ENCODE measurements around the gene MECR.
A peak's percentile ranks its signal among the peaks of the same experiment; 100 is the strongest.
"Not testable (repeated sequence)": the region's sequence is repeated elsewhere in the genome, so short reads cannot be mapped to it uniquely, and the experiment has no call there.

MECR gene

GRCh38 chr1:29235955-29236711 is 5.4 kb upstream of the MECR start, which contains the start of gene PTPRU:
Gene PTPRU, plus strand, starts transcription at chr1:29236522. Its CDS starts 123 bp downstream, at chr1:29236645.
- Mint-ChIP-seq H3K4me3 (peak within 1 kb of the TSS; percentile 79), H3K36me3 (ENCODE audit: low read depth) (no peaks in the 10 kb centered on the region), H3K9me3 (no peaks in the 10 kb centered on the region), H3K27ac (peak within 1 kb of the TSS; percentile 6), H3K27me3 (peaks cover 62% of the 10 kb centered on the region), H3K4me1 (ENCODE audit: low read depth) (peaks cover 23% of the 10 kb centered on the region)
- intact Hi-C loops (cut with micrococcal nuclease) = loop anchor here (5.0 to 10.0 kb wide), 3 partner anchors 1146 to 1679 kb away; no protein-coding TSS in a partner anchor

GRCh38 chr1:29234881-29235280 is 4.1 kb upstream of the MECR start:
- Mint-ChIP-seq H3K27me3 (peaks cover 52% of the 10 kb centered on the region), H3K4me1 (ENCODE audit: low read depth) (peaks cover 26% of the 10 kb centered on the region)
- not testable (repeated sequence) for H3K27ac Mint-ChIP-seq; H3K9me3 Mint-ChIP-seq; H3K4me3 Mint-ChIP-seq; H3K36me3 Mint-ChIP-seq (ENCODE audit: low read depth)
- intact Hi-C loops (cut with micrococcal nuclease) = loop anchor here (5.0 to 10.0 kb wide), 3 partner anchors 1147 to 1680 kb away; no protein-coding TSS in a partner anchor

DNA sequence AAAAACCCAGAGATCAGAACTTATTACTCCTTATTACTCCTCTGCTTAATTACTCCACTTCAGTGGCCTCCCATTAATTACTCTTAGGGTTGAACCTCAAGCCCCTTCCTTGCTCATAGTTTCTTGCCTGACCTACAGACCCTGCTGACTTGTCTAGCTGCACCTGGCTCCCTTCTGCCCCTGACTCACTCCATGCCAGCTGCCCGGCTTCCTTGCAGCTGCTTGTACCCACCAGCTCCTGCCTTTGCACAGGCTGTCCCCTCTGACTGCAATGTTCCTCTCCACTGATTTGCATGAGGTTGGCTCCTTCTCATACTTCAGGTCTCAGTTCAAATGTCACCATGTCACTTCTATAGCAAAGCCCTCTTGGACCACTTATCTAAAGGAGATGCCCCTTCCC is 3.7 kb upstream of the MECR start:
- Mint-ChIP-seq H3K36me3 (ENCODE audit: low read depth) (peaks cover 6% of the 10 kb centered on the region), H3K9me3 (no peaks in the 10 kb centered on the region), H3K4me3 (no peak overlapping the region), H3K4me1 (ENCODE audit: low read depth) (peaks cover 26% of the 10 kb centered on the region), H3K27me3 (peaks cover 47% of the 10 kb centered on the region), H3K27ac (no peak overlapping the region)
- intact Hi-C loops (cut with micrococcal nuclease) = loop anchor here (10.0 kb wide), 1 partner anchor 1680 kb away; no protein-coding TSS in a partner anchor

GRCh38 chr1:29233693-29234092 is 3.0 kb upstream of the MECR start:
- Mint-ChIP-seq H3K4me1 (ENCODE audit: low read depth) (peaks cover 29% of the 10 kb centered on the region), H3K27ac (no peak overlapping the region), H3K4me3 (no peak overlapping the region), H3K36me3 (ENCODE audit: low read depth) (peaks cover 6% of the 10 kb centered on the region), H3K9me3 (no peaks in the 10 kb centered on the region), H3K27me3 (peaks cover 40% of the 10 kb centered on the region)
- intact Hi-C loops (cut with micrococcal nuclease) = loop anchor here (10.0 kb wide), 1 partner anchor 1681 kb away; no protein-coding TSS in a partner anchor

DNA sequence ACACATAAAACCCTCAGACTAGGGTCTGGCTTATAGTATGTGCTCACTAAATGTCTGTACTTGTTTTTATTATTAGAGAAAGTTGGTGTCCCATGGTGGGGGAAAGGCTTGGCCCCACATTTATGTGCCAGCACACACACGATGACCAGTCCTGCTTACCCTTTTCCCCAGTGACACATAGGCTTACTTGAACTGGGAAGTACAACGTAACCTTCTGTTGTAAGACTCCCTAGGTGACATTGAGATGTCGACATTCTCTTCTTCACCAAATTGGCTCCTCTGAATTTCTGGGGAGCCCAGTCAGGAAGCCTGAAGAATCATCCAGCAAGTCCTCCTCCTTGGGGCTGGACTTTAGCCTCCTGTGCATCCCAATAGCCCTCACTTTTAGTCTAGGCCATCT is 1.7 kb upstream of the MECR start:
- no peak overlapping the region for H3K4me3 Mint-ChIP-seq
- no peak overlapping the region for H3K27ac Mint-ChIP-seq
- H3K4me1 Mint-ChIP-seq (ENCODE audit: low read depth) = peaks cover 21% of the 10 kb centered on the region
- H3K9me3 Mint-ChIP-seq = no peaks in the 10 kb centered on the region
- intact Hi-C loops (cut with micrococcal nuclease) = loop anchor here (10.0 kb wide), 1 partner anchor 1682 kb away; no protein-coding TSS in a partner anchor
- peaks cover 6% of the 10 kb centered on the region for H3K36me3 Mint-ChIP-seq (ENCODE audit: low read depth)
- H3K27me3 Mint-ChIP-seq = peaks cover 31% of the 10 kb centered on the region

GRCh38 chr1:29230204-29230552 is 556 bp downstream of the MECR start:
- peak overlapping the region; percentile 89 for H3K27ac Mint-ChIP-seq
- peak overlapping the region; percentile 88 for H3K4me3 Mint-ChIP-seq
- intact Hi-C loops (cut with micrococcal nuclease) = loop anchor here (10.0 kb wide), 1 partner anchor 1685 kb away; no protein-coding TSS in a partner anchor
- H3K27me3 Mint-ChIP-seq = peaks cover 15% of the 10 kb centered on the region
- peaks cover 11% of the 10 kb centered on the region for H3K4me1 Mint-ChIP-seq (ENCODE audit: low read depth)
- peaks cover 6% of the 10 kb centered on the region for H3K36me3 Mint-ChIP-seq (ENCODE audit: low read depth)
- no peaks in the 10 kb centered on the region for H3K9me3 Mint-ChIP-seq

DNA sequence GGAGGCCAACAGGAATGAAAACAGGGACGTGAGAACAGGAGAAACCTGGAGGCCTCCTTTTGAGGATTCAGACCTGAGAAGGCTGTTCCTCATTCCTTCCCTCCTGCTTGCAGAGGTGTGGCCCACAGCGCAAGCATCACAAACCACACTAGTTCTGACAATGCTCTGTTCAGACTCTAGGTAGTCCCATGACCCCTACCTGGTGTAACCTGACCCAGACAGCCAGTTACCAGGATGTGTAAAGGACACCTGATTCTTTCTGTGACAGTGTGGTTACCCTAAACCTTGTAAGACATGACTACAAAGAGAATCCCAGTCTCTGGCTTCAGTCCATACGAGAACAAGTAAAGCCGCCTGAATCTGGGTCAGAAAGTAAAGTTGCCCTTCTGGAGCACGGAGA is 3.2 kb downstream of the MECR start:
- H3K27me3 Mint-ChIP-seq = no peaks in the 10 kb centered on the region
- no peak overlapping the region for H3K27ac Mint-ChIP-seq
- intact Hi-C loops (cut with micrococcal nuclease) = no loop called here
- H3K4me3 Mint-ChIP-seq = no peak overlapping the region
- peaks cover 12% of the 10 kb centered on the region for H3K36me3 Mint-ChIP-seq (ENCODE audit: low read depth)
- H3K9me3 Mint-ChIP-seq = no peaks in the 10 kb centered on the region
- peaks cover 11% of the 10 kb centered on the region for H3K4me1 Mint-ChIP-seq (ENCODE audit: low read depth)

DNA sequence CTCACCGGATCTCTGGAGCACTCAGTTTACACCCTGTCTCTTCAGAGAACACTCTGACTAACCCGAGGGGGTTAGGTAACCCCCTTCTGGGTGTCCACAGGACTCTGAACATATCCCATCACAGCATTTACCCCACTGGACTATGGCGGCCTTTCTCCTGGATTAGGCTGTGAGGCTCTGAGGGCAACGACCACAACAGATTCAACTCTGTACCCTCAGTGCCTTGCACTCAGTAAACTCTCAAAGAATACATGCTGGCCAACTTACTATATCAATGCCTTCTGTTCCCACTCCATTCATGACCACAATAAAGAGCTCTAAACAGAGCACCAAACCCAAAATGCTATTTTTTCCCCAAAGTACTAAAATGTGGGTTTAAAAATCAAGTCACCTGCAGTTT is 5.4 kb downstream of the MECR start:
- Mint-ChIP-seq H3K36me3 (ENCODE audit: low read depth) (peaks cover 24% of the 10 kb centered on the region), H3K4me3 (no peak overlapping the region), H3K4me1 (ENCODE audit: low read depth) (peaks cover 5% of the 10 kb centered on the region), H3K27ac (no peak overlapping the region), H3K9me3 (no peaks in the 10 kb centered on the region), H3K27me3 (no peaks in the 10 kb centered on the region)
- intact Hi-C loops (cut with micrococcal nuclease) = no loop called here

GRCh38 chr1:29224356-29224837 is 6.3 kb downstream of the MECR start:
- no peak overlapping the region for H3K4me3 Mint-ChIP-seq
- no peaks in the 10 kb centered on the region for H3K27me3 Mint-ChIP-seq
- no peaks in the 10 kb centered on the region for H3K9me3 Mint-ChIP-seq
- H3K36me3 Mint-ChIP-seq (ENCODE audit: low read depth) = peaks cover 32% of the 10 kb centered on the region
- peaks cover 5% of the 10 kb centered on the region for H3K4me1 Mint-ChIP-seq (ENCODE audit: low read depth)
- intact Hi-C loops (cut with micrococcal nuclease) = no loop called here
- no peak overlapping the region for H3K27ac Mint-ChIP-seq

DNA sequence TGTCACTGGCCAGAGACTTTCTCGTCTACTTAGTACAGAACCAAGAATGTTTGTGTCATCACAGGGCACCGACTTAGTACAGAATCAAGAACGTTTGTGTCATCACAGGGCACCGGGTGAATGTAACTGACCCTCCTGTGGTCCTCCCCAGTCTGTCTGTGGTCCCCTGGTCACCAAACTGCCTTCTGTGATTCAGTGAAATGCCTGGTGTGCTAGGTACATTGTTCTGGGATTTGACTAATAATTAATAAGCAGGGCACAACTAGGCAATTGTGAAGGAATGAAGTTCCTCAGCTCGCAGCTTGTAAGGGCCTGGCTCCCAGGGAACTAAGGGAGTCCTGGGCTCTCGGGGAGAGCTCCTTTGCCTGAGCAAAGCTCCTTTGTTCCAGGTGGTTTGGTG is 7.2 kb downstream of the MECR start:
- Mint-ChIP-seq H3K27me3 (no peaks in the 10 kb centered on the region), H3K36me3 (ENCODE audit: low read depth) (peaks cover 35% of the 10 kb centered on the region), H3K9me3 (no peaks in the 10 kb centered on the region), H3K27ac (no peak overlapping the region), H3K4me1 (ENCODE audit: low read depth) (no peaks in the 10 kb centered on the region), H3K4me3 (no peak overlapping the region)
- intact Hi-C loops (cut with micrococcal nuclease) = no loop called here

GRCh38 chr1:29222686-29223085 is 8.0 kb downstream of the MECR start:
- peaks cover 35% of the 10 kb centered on the region for H3K36me3 Mint-ChIP-seq (ENCODE audit: low read depth)
- no peaks in the 10 kb centered on the region for H3K9me3 Mint-ChIP-seq
- no peaks in the 10 kb centered on the region for H3K27me3 Mint-ChIP-seq
- intact Hi-C loops (cut with micrococcal nuclease) = no loop called here
- H3K4me1 Mint-ChIP-seq (ENCODE audit: low read depth) = no peaks in the 10 kb centered on the region
- H3K27ac Mint-ChIP-seq = no peak overlapping the region
- H3K4me3 Mint-ChIP-seq = no peak overlapping the region

- H3K4me1 Mint-ChIP-seq (ENCODE audit: low read depth); H3K9me3 Mint-ChIP-seq; H3K4me3 Mint-ChIP-seq; intact Hi-C loops (cut with micrococcal nuclease); H3K27ac Mint-ChIP-seq; H3K27me3 Mint-ChIP-seq: not testable (repeated sequence)
- peaks cover 35% of the 10 kb centered on the region for H3K36me3 Mint-ChIP-seq (ENCODE audit: low read depth)
Measured at GRCh38 chr1:29222260-29222659, 8.5 kb downstream of the MECR start.

DNA sequence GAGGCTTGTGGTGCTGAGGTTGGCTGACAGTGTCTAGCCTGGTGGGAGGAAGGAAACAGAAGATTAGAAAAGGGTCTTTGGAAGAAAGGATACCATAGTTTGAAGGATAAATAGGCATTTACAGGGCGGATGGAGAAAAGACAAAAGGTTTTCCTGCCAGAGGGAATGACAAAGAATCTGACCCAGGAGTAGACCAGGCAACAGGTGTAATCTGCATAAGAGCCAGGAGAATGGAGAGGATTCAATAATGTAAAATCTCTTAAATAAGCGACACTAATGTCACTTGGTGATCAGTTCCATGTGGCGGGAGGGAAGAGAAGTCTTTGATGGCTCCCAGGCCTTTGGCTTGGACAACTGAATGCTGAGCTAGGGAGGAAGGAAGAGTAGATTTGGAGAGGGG is 9.4 kb downstream of the MECR start:
- Mint-ChIP-seq H3K4me3 (no peak overlapping the region), H3K27me3 (no peaks in the 10 kb centered on the region), H3K9me3 (no peaks in the 10 kb centered on the region), H3K27ac (no peak overlapping the region), H3K36me3 (ENCODE audit: low read depth) (peaks cover 35% of the 10 kb centered on the region), H3K4me1 (ENCODE audit: low read depth) (no peaks in the 10 kb centered on the region)
- intact Hi-C loops (cut with micrococcal nuclease) = no loop called here

- H3K9me3 Mint-ChIP-seq = no peaks in the 10 kb centered on the region
- no peaks in the 10 kb centered on the region for H3K4me1 Mint-ChIP-seq (ENCODE audit: low read depth)
- no peak overlapping the region for H3K4me3 Mint-ChIP-seq
- H3K27ac Mint-ChIP-seq = no peak overlapping the region
- H3K36me3 Mint-ChIP-seq (ENCODE audit: low read depth) = peaks cover 62% of the 10 kb centered on the region
- H3K27me3 Mint-ChIP-seq = no peaks in the 10 kb centered on the region
- intact Hi-C loops (cut with micrococcal nuclease) = no loop called here
Measured at GRCh38 chr1:29218223-29218622, 12.5 kb downstream of the MECR start.
